Measurements from ENCODE around the gene SNPH. TPM values are rescaled to one million over a fixed set of nuclear protein-coding genes. Genes with fewer than 3 reads are reported as not detected.

SNPH gene
- total RNA-seq, 1 donor from 2014 or later, result 7.8 TPM

GRCh38 chr20:1302685-1303541 is 36.8 kb downstream of the SNPH start:
- no peak for DNase-seq
- no peak for ATAC-seq
- intact Hi-C loops (cut with micrococcal nuclease), result no loop called here

- intact Hi-C loops (cut with micrococcal nuclease), result no loop called here
- DNase-seq (no peak), ATAC-seq (no peak)
These were observed 38.8 kb downstream of the SNPH start for GRCh38 chr20:1304710-1305515.

- DNase-seq, result no peak
- ATAC-seq, result no peak
These were observed 39.6 kb downstream of the SNPH start for GRCh38 chr20:1305712-1306111.

DNA sequence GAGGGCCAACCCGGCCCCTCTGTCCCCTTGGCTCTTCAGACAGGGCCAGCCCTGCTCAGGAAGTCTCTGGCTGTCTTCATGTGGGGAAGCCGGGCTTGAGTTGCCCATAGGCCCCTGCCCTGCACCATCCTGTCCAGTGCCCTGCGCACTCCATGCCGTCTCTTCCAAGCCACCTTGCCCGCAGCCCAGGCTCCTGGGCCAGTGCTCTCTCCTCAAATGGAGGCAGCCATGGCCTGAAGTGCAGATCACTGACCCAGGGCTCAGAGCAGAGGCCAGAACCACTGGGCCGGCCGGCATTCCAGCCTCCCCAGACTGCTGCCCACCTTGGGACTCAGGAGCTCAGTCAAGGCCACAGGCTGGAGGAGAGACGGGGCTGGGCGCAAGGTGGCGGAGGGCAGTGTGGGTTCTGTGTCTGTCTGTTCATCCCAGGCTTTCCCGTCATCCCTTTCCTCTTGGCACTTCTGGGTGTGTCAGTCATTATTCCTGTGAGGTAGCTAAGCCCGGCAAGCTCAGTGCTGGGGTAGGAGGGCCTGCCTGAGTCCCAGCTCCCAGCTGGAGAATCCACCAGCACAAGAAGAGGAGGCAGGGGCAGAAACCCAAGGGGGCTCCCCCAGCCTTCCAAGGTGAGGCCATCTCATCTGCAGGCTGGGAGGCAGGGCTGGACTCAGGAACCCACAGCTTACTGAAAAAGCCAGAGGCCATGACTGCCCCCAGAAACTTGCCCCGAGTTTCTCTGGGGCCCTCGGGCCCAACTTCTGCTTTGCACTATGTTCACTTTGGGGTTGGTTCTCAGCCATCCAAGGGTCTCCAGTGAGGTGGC is 40.4 kb downstream of the SNPH start:
- ATAC-seq, result no peak
- no peak for DNase-seq

More at GRCh38 chr20:1305712-1306111, 39.6 kb downstream of the SNPH start:
- intact Hi-C loops (cut with micrococcal nuclease), result no loop called here

DNA sequence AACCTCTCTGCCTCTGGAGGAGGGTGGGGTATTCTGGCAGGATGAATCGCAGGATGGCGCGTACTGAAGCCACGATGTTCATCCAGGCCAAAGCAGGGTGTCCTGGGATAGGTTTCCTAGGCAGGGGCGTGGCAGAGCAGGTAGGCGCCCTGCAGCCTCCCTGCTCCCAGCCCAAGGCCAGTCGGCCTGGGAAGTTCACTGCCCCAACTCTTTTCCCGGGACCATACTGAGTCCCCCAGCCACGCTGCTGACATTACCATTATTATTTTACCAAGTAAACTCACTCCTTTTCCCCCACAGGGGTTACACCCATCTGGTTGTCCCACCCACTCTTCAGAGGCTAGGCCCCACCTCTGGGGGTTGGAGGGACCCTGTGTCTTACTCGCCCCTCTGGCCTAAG is 41.1 kb downstream of the SNPH start:
- DNase-seq, result no peak
- intact Hi-C loops (cut with micrococcal nuclease), result no loop called here

More for the DNA sequence above, 40.4 kb downstream of the SNPH start:
- intact Hi-C loops (cut with micrococcal nuclease), result no loop called here

GRCh38 chr20:1307571-1307971 is 41.5 kb downstream of the SNPH start:
- DNase-seq, result no peak
- intact Hi-C loops (cut with micrococcal nuclease), result no loop called here
- no peak for ATAC-seq

More for the DNA sequence above, 41.1 kb downstream of the SNPH start:
- ATAC-seq, result no peak

- no peak for ATAC-seq
- intact Hi-C loops (cut with micrococcal nuclease), result no loop called here
- no peak for DNase-seq
These were observed 42.1 kb downstream of the SNPH start for GRCh38 chr20:1308067-1308701.

GRCh38 chr20:1308702-1309095 is 42.6 kb downstream of the SNPH start:
- intact Hi-C loops (cut with micrococcal nuclease), result no loop called here
- ATAC-seq, result no peak
- DNase-seq, result no peak

DNA sequence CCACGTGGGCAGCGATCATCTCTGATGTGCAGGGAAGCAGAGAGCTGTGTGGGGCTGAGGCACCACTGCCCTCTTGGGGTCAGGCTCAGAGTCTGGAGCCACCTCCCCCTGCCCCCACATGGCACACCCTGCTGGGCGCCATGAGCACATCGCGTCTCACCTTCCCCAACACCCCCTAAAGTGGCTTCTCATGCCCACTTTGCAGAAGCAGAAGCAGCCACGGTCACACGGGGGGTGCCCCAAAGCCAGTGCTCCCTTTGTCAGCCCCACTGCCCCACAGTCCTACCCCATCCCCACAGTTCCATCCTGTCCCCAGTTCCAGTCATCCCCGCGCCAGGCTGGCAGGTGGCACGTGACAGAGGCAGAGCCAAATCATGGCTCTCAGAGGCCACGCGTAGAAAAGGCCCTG is 43.3 kb downstream of the SNPH start:
- no peak for DNase-seq
- intact Hi-C loops (cut with micrococcal nuclease), result no loop called here

GRCh38 chr20:1310071-1310470 is 44.0 kb downstream of the SNPH start:
- intact Hi-C loops (cut with micrococcal nuclease), result no loop called here
- no peak for ATAC-seq
- DNase-seq, result no peak

More for the DNA sequence above, 43.3 kb downstream of the SNPH start:
- ATAC-seq, result no peak

GRCh38 chr20:1310506-1311190 is 44.6 kb downstream of the SNPH start:
- ATAC-seq (no peak), DNase-seq (no peak)
- intact Hi-C loops (cut with micrococcal nuclease), result no loop called here

DNA sequence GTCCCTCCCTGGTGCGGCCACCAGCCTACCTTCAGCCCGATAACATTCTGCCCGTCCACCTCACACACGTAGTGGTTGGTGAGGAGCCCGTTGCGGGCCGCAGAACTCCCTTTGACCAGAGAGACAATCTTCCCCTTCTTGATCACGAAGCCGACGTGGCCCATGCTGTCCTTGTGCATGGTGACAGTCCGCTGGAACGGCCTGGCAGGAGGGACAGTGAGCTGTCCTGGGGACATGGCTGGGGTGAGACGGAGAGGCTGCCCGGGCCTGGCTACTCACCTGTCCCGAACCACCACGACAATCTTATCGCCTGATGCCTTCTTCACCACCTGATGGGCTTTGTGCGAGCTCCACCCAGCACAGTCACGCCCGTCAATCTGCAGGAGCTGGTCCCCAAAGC is 46.2 kb downstream of the SNPH start:
- intact Hi-C loops (cut with micrococcal nuclease), result loop anchor here (2.0 kb wide), 1 partner anchor 124 kb away; no protein-coding TSS in a partner anchor
- DNase-seq, result no peak

DNA sequence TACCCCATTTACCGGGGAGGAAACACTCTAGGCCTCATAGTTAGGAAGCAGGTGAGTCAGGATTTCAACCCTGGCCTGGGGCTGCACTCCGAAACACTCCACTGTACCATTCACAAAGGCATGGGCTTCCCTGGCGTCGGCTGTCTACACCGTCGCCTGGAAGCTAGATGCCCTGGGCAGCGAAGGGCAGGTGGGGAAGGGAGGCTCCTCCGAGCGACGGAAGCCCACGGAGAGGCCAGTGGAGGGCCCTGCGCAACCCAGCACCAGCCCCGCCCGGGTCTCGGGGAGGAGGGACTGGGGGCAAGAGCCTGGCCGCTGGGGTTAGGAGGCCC is 46.8 kb downstream of the SNPH start:
- intact Hi-C loops (cut with micrococcal nuclease), result loop anchor here (2.0 kb wide), 1 partner anchor 124 kb away; no protein-coding TSS in a partner anchor
- no peak for ATAC-seq
- DNase-seq, result no peak

More for the DNA sequence above, 46.2 kb downstream of the SNPH start:
- no peak for ATAC-seq

DNA sequence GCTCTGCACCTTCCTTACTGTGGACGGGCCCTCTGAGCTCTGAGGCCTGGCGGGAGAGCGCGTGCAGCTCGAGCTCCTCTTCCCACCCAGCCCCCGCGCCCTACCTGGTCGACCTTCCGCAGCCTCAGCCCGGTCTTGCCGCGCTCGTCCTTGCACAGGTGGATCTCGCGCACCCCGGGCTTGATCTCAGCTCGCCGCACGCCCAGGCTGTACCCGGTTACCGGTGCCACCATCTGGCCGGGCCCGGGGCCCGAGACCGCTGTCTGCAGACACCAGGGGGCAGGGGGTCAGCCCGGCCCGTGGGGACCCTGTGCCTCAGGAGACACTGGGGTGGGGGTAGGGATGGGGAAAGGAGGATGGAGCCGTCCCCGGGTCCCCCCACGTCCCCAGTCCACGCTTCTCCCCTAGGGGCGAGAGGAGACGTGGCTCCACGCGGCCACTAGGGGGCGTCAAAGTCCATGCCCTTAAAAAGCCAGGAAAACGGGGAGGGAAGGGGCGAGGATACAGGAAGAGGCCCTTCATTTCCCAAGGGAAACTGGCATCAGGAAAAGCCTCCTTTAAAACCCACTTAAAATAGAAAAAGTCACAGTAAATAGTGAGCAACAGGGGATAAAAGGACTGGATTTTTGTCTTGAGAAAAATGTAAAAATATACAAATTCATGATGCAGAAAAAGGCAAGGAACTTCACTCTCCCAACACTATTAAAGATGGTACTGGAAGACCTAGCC is 47.3 kb downstream of the SNPH start:
- peak; percentile 86 for DNase-seq
- peak; percentile 95 for ATAC-seq
- intact Hi-C loops (cut with micrococcal nuclease), result loop anchor here (2.0 kb wide), 1 partner anchor 123 kb away; no protein-coding TSS in a partner anchor

- intact Hi-C loops (cut with micrococcal nuclease), result no loop called here
- ATAC-seq (no peak), DNase-seq (no peak)
These were observed 49.7 kb downstream of the SNPH start for GRCh38 chr20:1315804-1316203.

DNA sequence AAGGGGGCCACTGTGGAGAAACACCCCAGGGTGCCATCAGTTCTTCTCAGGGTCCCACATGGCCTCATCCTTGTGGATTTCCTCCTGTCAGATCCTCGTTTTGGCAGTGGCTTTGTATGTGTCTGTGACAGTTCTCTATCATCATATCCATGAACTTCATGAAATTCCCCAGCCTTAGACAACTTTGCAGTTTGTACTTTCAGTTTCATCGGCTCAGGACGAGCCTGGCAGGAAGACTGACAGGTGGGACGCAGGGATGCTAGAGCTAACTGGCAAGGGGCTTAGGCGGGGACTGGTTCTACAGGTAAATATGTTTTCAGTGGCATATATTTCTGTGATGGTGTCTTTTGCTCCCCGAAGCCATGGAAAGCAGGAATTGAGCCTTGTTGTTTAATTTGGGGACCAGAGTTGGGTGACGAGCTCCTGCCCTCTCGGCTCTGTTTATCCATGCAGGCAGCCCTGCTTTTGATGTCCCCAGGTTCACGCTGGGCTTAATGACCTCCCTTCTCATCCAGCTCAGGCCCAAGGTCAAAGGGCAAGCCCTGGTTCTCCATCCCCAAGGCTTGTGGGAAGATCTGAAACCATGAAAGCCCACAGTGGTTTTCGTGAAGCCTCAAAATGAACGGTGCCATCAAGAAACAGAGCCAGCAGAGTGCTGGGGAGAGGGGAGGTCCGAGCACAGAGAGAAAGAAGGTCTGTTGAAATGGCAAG is 51.6 kb downstream of the SNPH start:
- ATAC-seq (no peak), DNase-seq (peak; percentile 12)
- intact Hi-C loops (cut with micrococcal nuclease), result no loop called here

DNA sequence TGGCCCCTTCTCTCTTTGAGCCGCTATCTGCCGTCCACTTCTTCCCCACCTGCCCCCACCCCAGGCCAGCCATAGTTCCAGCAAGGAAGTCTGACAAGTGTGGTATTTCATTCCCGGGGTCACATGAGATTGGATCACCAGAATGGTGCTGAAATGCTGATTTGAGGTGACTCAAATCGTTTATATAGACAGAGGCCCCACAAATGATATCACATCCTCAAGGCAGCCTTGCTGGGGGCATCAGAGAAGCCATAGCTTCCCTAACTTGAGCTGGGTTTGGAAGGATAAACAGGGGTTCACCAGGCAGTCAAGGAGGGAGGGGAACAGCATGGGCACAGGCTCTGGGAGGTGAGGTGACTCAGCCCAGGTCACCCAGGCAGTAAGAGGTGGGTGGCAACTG is 53.0 kb downstream of the SNPH start:
- intact Hi-C loops (cut with micrococcal nuclease), result no loop called here
- DNase-seq (no peak), ATAC-seq (no peak)
